Activated T-cell treated with anti-CD3 and anti-CD28 coated beads, Interleukin-2, amount 50 U/mL, for 24 hours (primary cell): ENCODE measurements around the gene DDX55.
A peak's percentile ranks its signal among the peaks of the same experiment; 100 is the strongest.

Experiments
- DNase-seq: peaks from one replicate; pipeline ENCODE4 v3.0.0-alpha.2; 2020
- H3K27ac Mint-ChIP-seq: 2 replicates; pipeline ENCODE4 v1.8.0; 2020; ENCODE audit warnings: mild to moderate bottlenecking, mixed read lengths
- H3K27me3 Mint-ChIP-seq: 2 replicates; pipeline ENCODE4 v1.8.0; 2020; ENCODE audit warnings: mixed read lengths
- H3K36me3 Mint-ChIP-seq: 2 replicates; pipeline ENCODE4 v1.8.0; 2020; ENCODE audit warnings: low read depth, mixed read lengths
- H3K4me1 Mint-ChIP-seq: 2 replicates; pipeline ENCODE4 v1.8.0; 2020; ENCODE audit warnings: low read depth, mixed read lengths
- H3K4me3 Mint-ChIP-seq: 2 replicates; pipeline ENCODE4 v1.8.0; 2020; ENCODE audit warnings: mild to moderate bottlenecking, moderate library complexity, mixed read lengths
- H3K9me3 Mint-ChIP-seq: 2 replicates; pipeline ENCODE4 v1.8.0; 2020; ENCODE audit warnings: mixed read lengths

The DDX55 gene

GRCh38 chr12:123634142-123634561, 32.3 kb downstream of the DDX55 start:
- Mint-ChIP-seq H3K27ac (peak overlapping the region; percentile 98), H3K4me1 (peaks cover 41% of the 10 kb centered on the region), H3K36me3 (peaks cover 70% of the 10 kb centered on the region), H3K9me3 (no peaks in the 10 kb centered on the region), H3K4me3 (peak overlapping the region; percentile 99), H3K27me3 (no peaks in the 10 kb centered on the region)
- peak; percentile 48 for DNase-seq

GRCh38 chr12:123643911-123644310, 42.0 kb downstream of the DDX55 start:
- no peak for DNase-seq
- no peaks in the 10 kb centered on the region for H3K9me3 Mint-ChIP-seq
- peaks cover 85% of the 10 kb centered on the region for H3K36me3 Mint-ChIP-seq
- peaks cover 2% of the 10 kb centered on the region for H3K4me1 Mint-ChIP-seq
- no peak overlapping the region for H3K4me3 Mint-ChIP-seq
- H3K27ac Mint-ChIP-seq: no peak overlapping the region
- no peaks in the 10 kb centered on the region for H3K27me3 Mint-ChIP-seq

GRCh38 chr12:123645380-123645779, 43.5 kb downstream of the DDX55 start:
- no peak overlapping the region for H3K27ac Mint-ChIP-seq
- no peaks in the 10 kb centered on the region for H3K4me1 Mint-ChIP-seq
- peaks cover 92% of the 10 kb centered on the region for H3K36me3 Mint-ChIP-seq
- DNase-seq: no peak
- no peaks in the 10 kb centered on the region for H3K9me3 Mint-ChIP-seq
- H3K27me3 Mint-ChIP-seq: no peaks in the 10 kb centered on the region
- no peak overlapping the region for H3K4me3 Mint-ChIP-seq

DNA sequence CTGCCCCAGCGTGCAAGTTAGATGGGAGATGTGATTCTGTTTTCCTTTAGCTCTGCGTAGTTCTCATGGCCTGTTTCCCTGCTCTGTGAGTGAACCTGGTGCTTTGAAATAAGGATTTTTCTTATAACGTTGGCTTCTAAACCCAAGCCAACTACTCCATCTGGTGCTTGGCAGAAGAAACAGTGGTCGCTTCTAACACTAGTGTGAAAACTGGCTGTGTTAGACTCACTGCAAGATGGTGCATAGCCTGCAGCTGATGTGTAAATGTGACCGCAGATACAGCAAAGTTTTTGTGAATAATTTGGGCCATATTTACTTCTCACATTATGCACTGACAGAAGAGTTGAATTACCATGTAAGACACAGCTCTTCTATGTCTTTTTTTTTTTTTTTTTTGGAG, 44.0 kb downstream of the DDX55 start:
- H3K36me3 Mint-ChIP-seq: peaks cover 92% of the 10 kb centered on the region
- DNase-seq: no peak
- no peak overlapping the region for H3K27ac Mint-ChIP-seq
- H3K27me3 Mint-ChIP-seq: no peaks in the 10 kb centered on the region
- H3K9me3 Mint-ChIP-seq: no peaks in the 10 kb centered on the region
- no peak overlapping the region for H3K4me3 Mint-ChIP-seq
- no peaks in the 10 kb centered on the region for H3K4me1 Mint-ChIP-seq

- Mint-ChIP-seq H3K27me3 (no peaks in the 10 kb centered on the region), H3K27ac (no peak overlapping the region), H3K36me3 (peaks cover 94% of the 10 kb centered on the region), H3K4me3 (no peak overlapping the region), H3K4me1 (no peaks in the 10 kb centered on the region), H3K9me3 (no peaks in the 10 kb centered on the region)
- DNase-seq: no peak
Observed at GRCh38 chr12:123648401-123648800, 46.5 kb downstream of the DDX55 start.

DNA sequence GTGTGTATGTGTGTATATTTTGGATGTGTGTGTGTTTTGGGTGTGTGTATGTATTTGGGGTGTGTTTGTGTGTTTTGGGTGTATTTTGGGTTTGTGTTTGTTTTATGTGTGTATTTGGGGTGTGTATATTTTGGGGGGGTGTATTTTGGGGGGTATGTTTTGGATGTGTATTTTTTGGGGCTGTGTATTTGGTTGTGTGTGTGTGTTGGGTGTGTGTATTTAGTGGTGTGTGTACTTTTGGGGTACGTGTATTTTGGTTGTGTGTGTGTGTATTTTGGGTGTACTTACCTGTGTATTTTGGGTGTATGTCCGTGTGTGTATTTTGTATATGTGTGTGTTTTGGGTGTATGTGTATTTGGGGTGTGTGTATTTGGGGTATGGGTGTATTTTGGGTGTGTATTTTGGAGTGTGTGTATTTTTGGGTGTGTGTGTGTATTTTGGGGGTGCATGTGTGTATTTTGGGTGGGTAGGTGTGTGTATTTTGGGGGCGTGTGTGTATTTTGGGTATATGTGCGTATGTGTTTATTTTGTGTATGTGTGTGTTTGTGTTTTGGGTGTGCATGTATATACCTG, 52.3 kb downstream of the DDX55 start:
- Mint-ChIP-seq H3K4me3 (no peak overlapping the region), H3K9me3 (no peaks in the 10 kb centered on the region), H3K4me1 (peaks cover 4% of the 10 kb centered on the region), H3K36me3 (peaks cover 96% of the 10 kb centered on the region), H3K27me3 (no peaks in the 10 kb centered on the region), H3K27ac (no peak overlapping the region)
- DNase-seq: no peak

DNA sequence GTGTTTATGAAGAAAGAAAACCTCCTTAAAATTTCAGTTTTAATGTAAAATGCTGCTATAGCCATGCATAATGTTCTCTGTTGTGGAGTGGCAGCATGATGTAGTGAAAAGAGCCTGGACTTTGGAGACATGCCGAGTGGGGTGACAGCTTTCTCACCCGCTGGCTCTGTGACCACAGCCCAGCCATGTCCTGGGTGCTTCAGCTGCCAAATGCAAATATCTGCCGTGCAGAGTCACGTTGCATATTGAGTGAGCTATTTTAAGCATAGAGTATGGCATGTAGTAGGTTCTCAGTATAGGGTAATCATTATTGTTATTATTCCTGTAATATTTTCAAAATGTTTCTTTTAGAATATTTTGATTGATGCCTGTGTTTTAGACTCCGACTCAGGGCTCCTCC, 53.5 kb downstream of the DDX55 start:
- Mint-ChIP-seq H3K4me3 (no peak overlapping the region), H3K36me3 (peaks cover 96% of the 10 kb centered on the region), H3K27me3 (no peaks in the 10 kb centered on the region), H3K27ac (no peak overlapping the region), H3K9me3 (no peaks in the 10 kb centered on the region), H3K4me1 (peaks cover 14% of the 10 kb centered on the region)
- DNase-seq: no peak

DNA sequence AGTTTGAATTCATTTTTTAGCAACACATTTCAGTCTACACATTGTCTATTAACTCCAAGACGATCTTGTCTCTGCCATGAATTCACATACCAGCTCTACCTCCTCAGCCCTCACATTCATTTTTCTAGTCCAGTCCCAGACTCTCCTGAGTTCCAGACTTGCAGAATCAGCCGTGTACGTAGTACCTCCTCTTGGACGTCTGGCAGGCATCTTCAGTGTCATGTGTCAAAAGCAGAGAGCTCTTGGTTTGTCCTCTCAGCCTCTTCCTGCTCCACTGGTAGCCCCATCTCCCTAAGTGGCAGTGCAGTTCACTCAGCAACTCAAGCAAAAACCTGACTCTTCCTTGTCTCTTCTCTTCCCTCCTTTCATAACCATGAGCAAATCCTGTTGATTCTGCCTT, 54.5 kb downstream of the DDX55 start:
- no peak for DNase-seq
- Mint-ChIP-seq H3K27ac (peak overlapping the region; percentile 53), H3K4me1 (peaks cover 15% of the 10 kb centered on the region), H3K9me3 (no peaks in the 10 kb centered on the region), H3K36me3 (peaks cover 95% of the 10 kb centered on the region), H3K4me3 (no peak overlapping the region), H3K27me3 (no peaks in the 10 kb centered on the region)

DNA sequence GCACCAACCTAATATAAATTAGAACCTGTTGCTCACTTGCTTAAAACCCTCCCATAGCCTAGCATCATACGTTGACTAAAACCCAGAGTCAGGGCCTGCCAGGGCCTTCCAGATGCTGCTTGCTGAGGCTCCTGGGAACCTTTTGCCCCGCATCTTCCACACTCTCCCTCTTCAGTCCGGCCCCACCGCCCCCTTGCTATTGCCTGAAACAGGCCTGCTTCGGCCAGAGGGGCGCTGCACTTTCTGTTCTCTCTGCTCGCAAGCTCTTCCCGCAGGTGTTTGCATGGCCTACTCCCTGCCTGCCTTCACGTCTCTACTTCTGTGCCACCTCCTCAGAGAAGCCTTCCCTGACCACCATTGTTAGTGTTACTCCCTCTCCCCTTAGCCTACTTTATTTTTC, 55.3 kb downstream of the DDX55 start:
- no peaks in the 10 kb centered on the region for H3K27me3 Mint-ChIP-seq
- peaks cover 90% of the 10 kb centered on the region for H3K36me3 Mint-ChIP-seq
- no peak overlapping the region for H3K27ac Mint-ChIP-seq
- no peak overlapping the region for H3K4me3 Mint-ChIP-seq
- no peaks in the 10 kb centered on the region for H3K9me3 Mint-ChIP-seq
- no peak for DNase-seq
- H3K4me1 Mint-ChIP-seq: peaks cover 15% of the 10 kb centered on the region

DNA sequence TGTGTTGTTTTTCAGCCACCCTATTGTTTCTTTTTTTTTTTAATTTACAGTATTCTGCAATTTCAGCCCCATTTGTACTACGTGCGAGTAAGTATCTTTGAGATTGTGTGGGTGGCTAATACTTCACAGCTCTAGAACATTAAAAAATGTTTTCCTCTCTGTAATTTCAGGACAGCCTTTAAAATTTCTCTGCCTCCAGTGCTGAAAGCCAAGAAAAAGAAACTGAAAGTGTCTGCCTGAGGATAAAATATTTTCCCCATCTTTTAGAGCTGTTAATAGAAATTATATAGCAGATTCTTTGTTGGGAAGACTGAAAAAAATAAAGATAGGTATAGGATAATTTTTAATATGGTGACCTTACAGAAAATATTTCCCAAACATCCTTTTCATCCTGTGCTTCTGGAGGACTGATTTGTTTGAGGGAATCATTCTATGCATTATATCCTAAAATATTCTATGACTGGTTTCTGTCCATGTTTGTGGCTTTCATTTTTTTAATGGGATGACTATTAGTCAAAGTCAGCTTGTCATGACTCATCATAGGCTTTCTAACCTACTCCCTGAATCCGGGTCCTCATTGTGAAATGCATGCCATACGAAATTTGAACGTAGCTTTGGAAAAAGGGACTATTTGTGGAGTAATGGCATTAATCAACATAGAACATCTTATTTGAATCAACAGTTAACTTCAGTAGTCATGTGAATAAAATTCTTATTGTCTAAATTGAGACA, 58.3 kb downstream of the DDX55 start:
- H3K4me1 Mint-ChIP-seq: peaks cover 15% of the 10 kb centered on the region
- H3K4me3 Mint-ChIP-seq: no peak overlapping the region
- no peaks in the 10 kb centered on the region for H3K27me3 Mint-ChIP-seq
- H3K36me3 Mint-ChIP-seq: peaks cover 84% of the 10 kb centered on the region
- peak overlapping the region; percentile 81 for H3K27ac Mint-ChIP-seq
- no peak for DNase-seq
- H3K9me3 Mint-ChIP-seq: no peaks in the 10 kb centered on the region

GRCh38 chr12:123667771-123668170, 65.9 kb downstream of the DDX55 start:
- no peak overlapping the region for H3K4me3 Mint-ChIP-seq
- H3K27me3 Mint-ChIP-seq: no peaks in the 10 kb centered on the region
- H3K9me3 Mint-ChIP-seq: no peaks in the 10 kb centered on the region
- no peak overlapping the region for H3K27ac Mint-ChIP-seq
- no peak for DNase-seq
- H3K36me3 Mint-ChIP-seq: peaks cover 21% of the 10 kb centered on the region
- peaks cover 19% of the 10 kb centered on the region for H3K4me1 Mint-ChIP-seq
